Astrocyte (in vitro differentiated cells and primary cell): ENCODE data around the gene DENND1C.

Experiments used
- EZH2 ChIP-seq: IDR thresholded peaks from 2 replicates; pipeline ENCODE4 v1.6.1; 2012; ENCODE audit warnings: mild to moderate bottlenecking, low read length, inconsistent platforms; ENCODE audit not compliant: insufficient read depth
- TF ChIP-seq, protein P1 (sequence below): IDR thresholded peaks from 2 replicates; pipeline ENCODE4 v1.5.1; 2011; ENCODE audit warnings: low read depth, mild to moderate bottlenecking, inconsistent platforms, low read length, moderate library complexity; ENCODE audit not compliant: insufficient read depth

DNA sequence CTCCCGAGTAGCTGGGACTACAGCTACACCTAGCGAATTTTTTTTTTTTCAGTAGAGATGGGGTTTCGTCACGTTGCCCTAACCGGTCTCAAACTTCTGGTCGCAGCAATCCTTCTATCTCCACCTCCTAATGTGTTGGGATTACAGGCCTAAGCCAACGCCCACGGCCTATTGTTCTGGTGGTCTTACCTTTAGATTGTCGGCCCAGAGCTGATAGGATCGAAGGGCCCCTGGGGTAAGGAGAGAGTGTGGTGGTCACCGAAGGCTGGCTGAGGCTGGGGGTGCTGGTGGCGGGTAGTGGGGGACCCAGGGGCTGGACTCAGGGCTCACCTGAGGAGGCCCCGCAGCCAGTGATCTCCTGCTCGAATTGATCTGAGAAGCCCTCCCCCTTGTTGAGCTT, 10.5 kb downstream of the DENND1C start:
- TF ChIP-seq, protein P1, sequence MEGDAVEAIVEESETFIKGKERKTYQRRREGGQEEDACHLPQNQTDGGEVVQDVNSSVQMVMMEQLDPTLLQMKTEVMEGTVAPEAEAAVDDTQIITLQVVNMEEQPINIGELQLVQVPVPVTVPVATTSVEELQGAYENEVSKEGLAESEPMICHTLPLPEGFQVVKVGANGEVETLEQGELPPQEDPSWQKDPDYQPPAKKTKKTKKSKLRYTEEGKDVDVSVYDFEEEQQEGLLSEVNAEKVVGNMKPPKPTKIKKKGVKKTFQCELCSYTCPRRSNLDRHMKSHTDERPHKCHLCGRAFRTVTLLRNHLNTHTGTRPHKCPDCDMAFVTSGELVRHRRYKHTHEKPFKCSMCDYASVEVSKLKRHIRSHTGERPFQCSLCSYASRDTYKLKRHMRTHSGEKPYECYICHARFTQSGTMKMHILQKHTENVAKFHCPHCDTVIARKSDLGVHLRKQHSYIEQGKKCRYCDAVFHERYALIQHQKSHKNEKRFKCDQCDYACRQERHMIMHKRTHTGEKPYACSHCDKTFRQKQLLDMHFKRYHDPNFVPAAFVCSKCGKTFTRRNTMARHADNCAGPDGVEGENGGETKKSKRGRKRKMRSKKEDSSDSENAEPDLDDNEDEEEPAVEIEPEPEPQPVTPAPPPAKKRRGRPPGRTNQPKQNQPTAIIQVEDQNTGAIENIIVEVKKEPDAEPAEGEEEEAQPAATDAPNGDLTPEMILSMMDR: no peak
- no peak for TF ChIP-seq EZH2
